Uterus (tissue), 2 donors: ENCODE measurements around the gene HEMK1.

Experiments used
- CTCF ChIP-seq, 4 experiments: fragments of 200-600 bp in 2 of 4; fragments of 450-650 bp in 2 of 4; sonication (generic) in 2 of 4; IDR thresholded peaks; one replicate each; pipeline ENCODE4 v1.5.1; 2016 to 2019; ENCODE audit warnings: antibody characterized with exemption in 4 of 4, mild to moderate bottlenecking in 2 of 4, moderate library complexity in 1 of 4
- POLR2A ChIP-seq, 2 donors: fragments of 450-650 bp; IDR thresholded peaks; one replicate each; pipeline ENCODE4 v1.6.1; 2016; ENCODE audit warnings: antibody characterized with exemption in 2 of 2, mild to moderate bottlenecking in 1 of 2, moderate library complexity in 1 of 2

- no peak for TF ChIP-seq CTCF (IDR thresholded peaks at IDR 0.05)
- no peak for TF ChIP-seq POLR2A (IDR thresholded peaks at IDR 0.05)
These were observed 44.6 kb upstream of the HEMK1 start for GRCh38 chr3:50524746-50525145.
